AG04450 (cell line): ENCODE measurements around the gene RDX. TPM values are rescaled to one million over a fixed set of nuclear protein-coding genes. Genes with fewer than 3 reads are reported as not detected.

Experiments
- CTCF ChIA-PET: fragments of 300-600, 350-600 bp; formaldehyde crosslinking; extraction: SDS; loops from one replicate; lab custom pipeline; 2022; ENCODE audit warnings: antibody characterized with exemption, inconsistent platforms; lab: Charles Lee
- POLR2A ChIA-PET: fragments of 350-600 bp; formaldehyde crosslinking; extraction: SDS; loops from one replicate; lab custom pipeline; 2021; ENCODE audit warnings: antibody characterized with exemption, inconsistent platforms; lab: Yijun Ruan, JAX
- DNase-seq: peaks from one replicate; pipeline ENCODE4 v3.0.0-alpha.2; 2011; ENCODE audit warnings: low read depth, low spot score
- H3K27ac ChIP-seq: one replicate; pipeline ENCODE4 v1.5.1; 2012; ENCODE audit warnings: low read depth, low read length, control low read depth
- H3K27me3 ChIP-seq: one replicate; pipeline ENCODE4 v1.6.0; 2012; ENCODE audit warnings: low read length; ENCODE audit not compliant: control insufficient read depth, insufficient read depth
- H3K4me3 ChIP-seq: 2 replicates; pipeline ENCODE4 v1.5.1; 2011; ENCODE audit warnings: mild to moderate bottlenecking, low read depth, low read length, control low read depth
- H3K9me3 ChIP-seq: 2 replicates; pipeline ENCODE4 v1.5.1; 2012; ENCODE audit warnings: low read length; ENCODE audit not compliant: control insufficient read depth, insufficient read depth
- CTCF ChIP-seq: IDR thresholded peaks from 2 replicates; pipeline ENCODE4 v1.5.1; 2011; ENCODE audit warnings: low read depth, low read length, control low read depth, inconsistent platforms
- polyA plus RNA-seq: library from polyadenylated mRNA; depleted of rRNA; stranded (reverse); fragments of >200 nt; gene quantifications from 2 replicates; pipeline ENCODE4 v1.2.3, GENCODE V29; 2011

The RDX gene
- polyA plus RNA-seq, 1 experiment, result 92.3 TPM

DNA sequence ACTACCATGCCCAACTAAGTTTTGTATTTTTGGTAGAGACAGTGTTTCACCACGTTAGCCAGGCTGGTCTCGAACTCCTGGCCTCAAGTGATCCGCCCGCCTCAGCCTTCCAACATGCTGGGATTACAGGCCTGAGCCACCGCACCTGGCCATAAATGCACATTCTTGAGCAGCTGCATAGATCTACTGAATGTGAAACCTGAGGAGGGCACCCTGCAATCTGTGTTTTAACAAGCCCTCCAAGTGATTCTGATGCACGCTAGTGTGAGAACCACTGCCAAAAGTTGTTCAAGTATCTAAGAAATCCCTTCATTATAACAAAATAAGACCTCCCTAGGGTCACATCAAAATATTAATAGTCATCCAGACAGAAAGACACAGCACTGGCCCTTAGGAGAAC is 89.3 kb downstream of the RDX start:
- DNase-seq, result no peak
- Histone ChIP-seq H3K27me3 (no peaks in the 10 kb centered on the region), H3K4me3 (no peak overlapping the region), H3K27ac (no peak overlapping the region), H3K9me3 (no peaks in the 10 kb centered on the region)
- POLR2A ChIA-PET, result no interaction called here
- CTCF ChIA-PET, result interaction anchor here (0.5 to 1.1 kb wide), 2 partner anchors 40 to 227 kb away, joined by 3 to 6 read pairs; no protein-coding TSS in a partner anchor
- TF ChIP-seq CTCF, result no peak

DNA sequence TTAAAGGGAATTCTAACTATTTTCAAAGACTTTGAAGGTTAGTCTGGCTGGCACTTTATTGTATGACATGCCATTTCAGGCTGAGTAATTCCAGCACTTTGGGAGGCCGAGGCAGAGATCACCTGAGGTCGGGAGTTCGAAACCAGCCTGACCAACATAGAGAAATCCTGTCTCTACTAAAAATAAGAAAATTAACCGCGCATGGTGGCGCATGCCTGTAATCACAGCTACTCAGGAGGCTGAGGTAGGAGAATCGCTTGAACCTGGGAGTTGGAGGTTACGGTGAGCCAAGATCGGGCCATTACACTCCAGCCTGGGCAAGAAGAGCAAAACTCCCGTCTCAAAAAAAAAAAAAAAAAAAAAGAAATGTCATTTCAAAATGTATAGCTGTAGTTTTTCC is 95.6 kb downstream of the RDX start:
- no peak overlapping the region for H3K27ac ChIP-seq
- POLR2A ChIA-PET, result interaction anchor here (1.0 kb wide), 1 partner anchor 95 kb away, joined by 3 read pairs; the partner anchor contains the start of gene RDX
- H3K4me3 ChIP-seq, result no peak overlapping the region
- no peak for DNase-seq
- TF ChIP-seq CTCF, result no peak
- no peaks in the 10 kb centered on the region for H3K27me3 ChIP-seq
- H3K9me3 ChIP-seq, result no peaks in the 10 kb centered on the region
- CTCF ChIA-PET, result interaction anchor here (0.6 to 6.7 kb wide), 42 partner anchors 8 to 1537 kb away, joined by 3 to 144 read pairs (median 5); partner anchors contain the start of genes FDX1 and RDX

DNA sequence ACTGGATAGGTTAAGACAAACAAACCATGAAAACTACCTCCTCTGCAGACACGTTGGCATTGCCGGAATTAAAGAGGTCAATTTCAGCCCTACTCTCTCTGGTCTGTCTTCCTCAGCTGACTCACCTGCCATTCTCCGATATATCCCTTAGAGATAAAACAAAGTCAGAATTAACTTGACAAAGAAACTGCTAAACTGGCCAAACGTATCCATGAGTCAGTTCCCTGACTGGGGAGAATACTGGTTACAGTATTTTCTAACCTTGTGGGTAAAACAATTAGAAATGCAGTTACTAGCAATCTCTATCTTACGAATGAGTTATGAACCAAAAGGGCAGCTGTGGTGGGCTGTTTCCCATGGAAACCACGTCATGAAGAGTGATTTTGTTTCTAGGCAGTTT is 96.2 kb downstream of the RDX start:
- Histone ChIP-seq H3K4me3 (no peak overlapping the region), H3K9me3 (no peaks in the 10 kb centered on the region), H3K27ac (no peak overlapping the region), H3K27me3 (no peaks in the 10 kb centered on the region)
- ChIA-PET CTCF (interaction anchor here (0.6 to 6.7 kb wide), 22 partner anchors 11 to 1246 kb away, joined by 3 to 144 read pairs (median 8); partner anchors contain the start of gene FDX1), POLR2A (no interaction called here)
- no peak for TF ChIP-seq CTCF
- no peak for DNase-seq

GRCh38 chr11:110199184-110199981 is 97.0 kb downstream of the RDX start:
- ChIA-PET CTCF (interaction anchor here (0.7 to 6.7 kb wide), 6 partner anchors 25 to 255 kb away, joined by 3 to 144 read pairs (median 24); partner anchors contain the start of gene FDX1), POLR2A (no interaction called here)
- H3K27ac ChIP-seq, result no peak overlapping the region
- DNase-seq, result no peak
- H3K9me3 ChIP-seq, result no peaks in the 10 kb centered on the region
- H3K27me3 ChIP-seq, result no peaks in the 10 kb centered on the region
- no peak for TF ChIP-seq CTCF
- no peak overlapping the region for H3K4me3 ChIP-seq
